HepG2 (cell line): Measurements from ENCODE around the gene UCN. TPM values are rescaled to one million over a fixed set of nuclear protein-coding genes. Genes with fewer than 3 reads are reported as not detected.

Experiments
- ARNT ChIP-seq: fragments of 450-650 bp; IDR thresholded peaks from 2 replicates; pipeline ENCODE4 v1.6.1; 2017
- ARNTL ChIP-seq: sonication (generic); formaldehyde crosslinking; IDR thresholded peaks from 2 replicates; pipeline ENCODE4 v1.4.0; 2020; ENCODE audit warnings: mild to moderate bottlenecking, missing genetic modification reagents
- CHD2 ChIP-seq: IDR thresholded peaks from 2 replicates; pipeline ENCODE4 v1.6.1; 2011; ENCODE audit warnings: low read depth, low read length, improper control_type of control experiment
- DBP ChIP-seq: sonication (generic); formaldehyde crosslinking; IDR thresholded peaks from 2 replicates; pipeline ENCODE4 v1.4.0; 2020; ENCODE audit warnings: missing genetic modification reagents; ENCODE audit errors: not compliant biosample characterization
- GZF1 ChIP-seq: sonication (generic); formaldehyde crosslinking; IDR thresholded peaks from 2 replicates; pipeline ENCODE4 v1.5.1; 2020; ENCODE audit warnings: mild to moderate bottlenecking, missing genetic modification reagents
- SIN3A ChIP-seq: IDR thresholded peaks from 2 replicates; pipeline ENCODE4 v1.6.1; 2011; ENCODE audit warnings: low read depth, mild to moderate bottlenecking, control low read depth, low read length, borderline replicate concordance
- USF2 ChIP-seq, 2 experiments: sonication (generic) in 1 of 2; formaldehyde crosslinking in 1 of 2; IDR thresholded peaks; 2 replicates each; pipeline versions ENCODE4 v1.5.1 to v1.6.1; 2011 to 2020; ENCODE audit warnings: borderline replicate concordance in 1 of 2, low read depth in 1 of 2, low read length in 1 of 2, mild to moderate bottlenecking in 1 of 2, missing genetic modification reagents in 1 of 2, moderate library complexity in 1 of 2
- XRCC5 ChIP-seq: fragments of 200-400 bp; formaldehyde crosslinking; optimal IDR thresholded peaks from 2 replicates; pipeline ENCODE3; 2017; ENCODE audit warnings: mild to moderate bottlenecking, low read length
- ZBTB25 ChIP-seq: IDR thresholded peaks from 2 replicates; pipeline ENCODE4 v1.6.1; 2018; ENCODE audit warnings: missing genetic modification reagents
- ZBTB38 ChIP-seq: sonication (generic); formaldehyde crosslinking; IDR thresholded peaks from 2 replicates; pipeline ENCODE4 v1.5.1; 2020; ENCODE audit warnings: mild to moderate bottlenecking, missing genetic modification reagents
- ZBTB49 ChIP-seq: sonication (generic); formaldehyde crosslinking; IDR thresholded peaks from 2 replicates; pipeline ENCODE4 v1.4.0; 2020; ENCODE audit warnings: missing genetic modification reagents, borderline replicate concordance
- ZBTB7B ChIP-seq: sonication (generic); formaldehyde crosslinking; IDR thresholded peaks from 2 replicates; pipeline ENCODE4 v1.4.0; 2020; ENCODE audit warnings: missing genetic modification reagents
- ZC3H4 ChIP-seq: sonication (generic); formaldehyde crosslinking; IDR thresholded peaks from 2 replicates; pipeline ENCODE4 v1.4.0; 2020; ENCODE audit warnings: missing genetic modification reagents, borderline replicate concordance
- ZFY ChIP-seq: sonication (generic); formaldehyde crosslinking; IDR thresholded peaks from 2 replicates; pipeline ENCODE4 v1.4.0; 2020; ENCODE audit warnings: missing genetic modification reagents
- ZNF256 ChIP-seq: sonication (generic); formaldehyde crosslinking; conservative IDR thresholded peaks from 2 replicates; pipeline ENCODE4 v1.4.0; 2020; ENCODE audit warnings: missing genetic modification reagents
- ZNF274 ChIP-seq: sonication (generic); formaldehyde crosslinking; IDR thresholded peaks from 2 replicates; pipeline ENCODE4 v1.5.1; 2020; ENCODE audit warnings: mild to moderate bottlenecking, missing genetic modification reagents
- ZNF710 ChIP-seq: sonication (generic); formaldehyde crosslinking; IDR thresholded peaks from 2 replicates; pipeline ENCODE4 v1.5.0; 2020; ENCODE audit warnings: mild to moderate bottlenecking, missing genetic modification reagents, borderline replicate concordance
- polyA plus RNA-seq, 8 experiments: library from polyadenylated mRNA; depleted of rRNA in 3 of 8; stranded (reverse) in 7 of 8; unstranded in 1 of 8; fragments of >200 nt; fragmentation: Illumina TruSeq in 4 of 8; extraction: Trizol in 4 of 8; gene quantifications; 2 replicates each; pipeline versions ENCODE4 v1.2.1 to v1.2.3, GENCODE V29; 2011 to 2016; ENCODE audit warnings: low read depth in 4 of 8, missing spikeins in 1 of 8, mixed read lengths in 1 of 8; ENCODE audit not compliant: insufficient read depth in 1 of 8
- total RNA-seq, 5 experiments: library from RNA; depleted of rRNA; stranded (reverse); fragments of >200 nt; fragmentation: Illumina TruSeq; extraction: Trizol; gene quantifications; 2 replicates each; pipeline ENCODE4 v1.2.3, GENCODE V29; 2016; ENCODE audit warnings: low read depth in 1 of 5

The UCN gene
- total and polyA plus RNA-seq, 2 of the 13 experiments (the other 11 are each of a cell fraction or from before 2014, with no cell fraction given): 1.2 to 2.3 TPM

- peak; percentile 8; the same call in 1 of the 2 replicates for TF ChIP-seq ZBTB49
- TF ChIP-seq GZF1 (CRISPR knock-in tag): peak; percentile 56; the same call in 1 of the 2 replicates
- peak; percentile 64 for TF ChIP-seq SIN3A
- peak; percentile 96 for TF ChIP-seq ZFY (CRISPR knock-in tag)
- TF ChIP-seq ZBTB38 (CRISPR knock-in tag): peak; percentile 83
- peak; percentile 43; the same call in 1 of the 2 replicates for TF ChIP-seq ZNF710 (CRISPR knock-in tag)
- TF ChIP-seq CHD2: peak; percentile 80; the same call in 1 of the 2 replicates
- peak; percentile 76 for TF ChIP-seq DBP
- TF ChIP-seq USF2 (IDR thresholded peaks at IDR 0.05; ENCODE audit: low read depth, low read length): peak; percentile 96
- TF ChIP-seq USF2 (CRISPR knock-in tag; IDR thresholded peaks at IDR 0.05; ENCODE audit: borderline replicate concordance): peak; percentile 97; the same call in 1 of the 2 replicates
- TF ChIP-seq ZBTB25 (CRISPR knock-in tag): peak; percentile 84; the same call in 1 of the 2 replicates
- TF ChIP-seq XRCC5: no peak
- peak; percentile 59 for TF ChIP-seq ZC3H4
- no peak for TF ChIP-seq ARNT
- TF ChIP-seq ZNF256: 0 out of 2 replicates have a peak, but pooled peaks have one; percentile 17
- TF ChIP-seq ARNTL (CRISPR knock-in tag): peak; percentile 94
- TF ChIP-seq ZBTB7B (CRISPR knock-in tag): peak; percentile 85
- peak; percentile 82; the same call in 1 of the 2 replicates for TF ChIP-seq ZNF274 (CRISPR knock-in tag)
Measured at GRCh38 chr2:27322766-27323595, 14.7 kb upstream of the UCN start, which contains the start of gene MPV17 (continued).
